ENCODE measurements around the gene AQP11.
"Not testable (repeated sequence)": the region's sequence is repeated elsewhere in the genome, so short reads cannot be mapped to it uniquely, and the experiment has no call there.

The AQP11 gene, protein sequence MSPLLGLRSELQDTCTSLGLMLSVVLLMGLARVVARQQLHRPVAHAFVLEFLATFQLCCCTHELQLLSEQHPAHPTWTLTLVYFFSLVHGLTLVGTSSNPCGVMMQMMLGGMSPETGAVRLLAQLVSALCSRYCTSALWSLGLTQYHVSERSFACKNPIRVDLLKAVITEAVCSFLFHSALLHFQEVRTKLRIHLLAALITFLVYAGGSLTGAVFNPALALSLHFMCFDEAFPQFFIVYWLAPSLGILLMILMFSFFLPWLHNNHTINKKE

DNA sequence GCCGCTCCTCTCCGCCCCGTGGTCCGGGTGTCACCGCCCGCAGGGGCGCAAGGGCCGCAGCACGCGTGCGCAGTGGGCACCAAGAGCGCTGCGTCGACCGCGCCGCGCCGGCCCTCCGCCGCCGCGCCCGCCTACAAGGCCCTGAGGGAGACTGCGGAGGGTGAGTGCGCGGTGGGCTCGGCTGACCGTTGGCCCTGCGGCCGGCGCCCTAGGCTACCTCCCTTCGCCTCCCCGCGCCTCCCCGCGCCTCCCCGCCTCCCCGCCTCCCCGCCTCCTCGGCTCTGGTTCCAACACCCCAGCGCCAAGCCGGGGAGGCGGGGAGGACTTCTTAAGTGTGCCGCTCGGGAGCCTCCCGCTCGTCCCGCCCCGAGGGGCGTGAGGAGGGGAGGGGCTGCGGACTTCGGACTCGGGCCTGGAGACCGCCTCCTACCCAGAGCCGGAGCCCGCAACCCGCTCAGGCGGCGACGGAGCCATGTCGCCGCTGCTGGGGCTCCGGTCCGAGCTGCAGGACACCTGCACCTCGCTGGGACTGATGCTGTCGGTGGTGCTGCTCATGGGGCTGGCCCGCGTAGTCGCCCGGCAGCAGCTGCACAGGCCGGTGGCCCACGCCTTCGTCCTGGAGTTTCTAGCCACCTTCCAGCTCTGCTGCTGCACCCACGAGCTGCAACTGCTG lies at the start of gene AQP11:
Gene AQP11, plus strand, starts transcription at position 433 of the 673 bp plus-strand sequence. Its CDS starts 40 bp downstream, at position 473.
- DNase-seq = peak; percentile 70

DNA sequence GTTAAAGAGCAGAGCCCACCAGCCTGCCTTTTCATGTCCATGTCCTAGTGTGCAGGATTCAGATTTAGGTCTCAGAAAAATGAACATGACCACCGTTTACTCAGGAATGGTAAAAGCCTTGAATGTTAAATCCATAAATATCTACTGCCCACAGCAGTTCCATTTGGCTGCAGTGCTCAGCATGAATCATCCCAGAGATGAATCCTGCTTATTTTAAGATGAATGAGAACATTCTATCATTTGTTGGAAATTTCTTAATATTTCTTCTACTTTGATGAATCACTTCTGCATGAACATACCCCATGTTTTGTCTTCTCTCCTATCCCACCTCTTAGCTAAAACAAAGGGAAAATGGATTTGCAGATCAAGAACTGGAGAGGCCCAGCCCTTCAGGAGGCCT lies 47.5 kb upstream of the AQP11 start:
- no peak for DNase-seq

DNA sequence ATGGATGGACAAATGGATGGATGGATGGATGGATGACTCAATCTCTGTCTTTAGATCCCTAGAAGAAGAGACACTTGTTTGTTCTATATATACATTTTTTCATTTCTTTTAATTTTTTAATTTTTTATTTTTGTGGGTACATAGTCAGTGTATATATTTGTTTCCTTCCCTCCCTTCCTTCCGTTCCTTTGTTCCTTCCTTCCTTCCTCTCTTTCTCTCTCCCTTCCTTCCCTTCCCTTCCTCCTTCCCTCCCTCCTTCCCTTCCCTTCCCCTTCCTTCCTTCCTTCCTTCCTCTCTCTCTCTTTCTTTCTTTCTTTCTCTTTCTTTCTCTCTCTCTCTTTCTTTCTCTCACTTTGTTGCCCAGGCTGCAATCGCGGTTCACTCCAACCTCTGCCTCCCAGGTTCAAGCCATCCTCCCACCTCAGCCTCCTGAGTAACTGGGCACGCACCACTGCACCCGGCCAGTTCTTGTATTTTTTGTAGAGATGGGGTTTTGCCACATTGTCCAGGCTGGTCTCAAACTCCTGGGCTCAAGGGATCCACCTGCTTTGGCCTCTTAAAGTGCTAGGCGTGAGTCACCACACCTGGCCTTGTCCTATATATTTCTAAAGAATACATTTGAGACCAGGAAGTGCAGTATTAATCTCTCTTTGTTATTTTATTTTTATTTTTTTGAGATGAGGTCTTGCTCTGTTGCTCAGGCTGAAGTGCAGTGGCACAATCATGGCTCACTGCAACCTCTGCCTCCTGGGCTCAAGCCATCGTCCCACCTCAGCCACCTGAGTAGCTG lies 42.5 kb upstream of the AQP11 start:
- DNase-seq = no peak

DNA sequence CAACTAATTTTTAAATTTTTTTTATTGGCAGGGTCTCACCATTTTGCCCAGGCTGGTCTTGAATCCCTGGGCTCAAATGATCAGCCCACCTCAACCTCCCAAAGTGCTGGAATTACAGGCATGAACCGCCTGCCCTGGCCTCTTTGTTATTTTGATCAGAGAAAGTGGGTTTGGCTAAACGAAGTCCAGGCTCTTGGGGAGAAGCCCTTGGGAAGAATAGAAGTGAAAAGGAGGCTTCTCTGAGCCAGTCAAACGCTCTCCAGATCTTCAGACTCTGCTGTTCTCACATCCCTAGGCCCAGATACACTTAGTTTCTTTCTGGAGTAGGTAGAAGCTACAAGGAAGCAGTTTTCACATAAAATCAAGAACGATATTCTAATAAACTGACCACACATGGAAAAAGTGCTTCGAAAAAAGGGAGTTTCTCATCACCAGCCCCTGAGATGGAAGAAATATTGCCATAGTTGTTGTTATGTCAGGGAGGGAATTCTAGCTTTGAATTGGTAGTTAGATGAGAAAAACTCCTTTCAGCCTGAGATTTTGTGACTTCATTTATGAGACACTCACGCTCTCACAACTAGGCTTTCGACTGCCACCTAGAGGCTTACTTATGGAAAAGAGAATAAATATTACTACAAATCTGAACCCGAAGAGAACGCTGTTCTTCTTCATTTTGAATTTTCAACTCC lies 41.7 kb upstream of the AQP11 start:
- peak; percentile 51 for DNase-seq

DNA sequence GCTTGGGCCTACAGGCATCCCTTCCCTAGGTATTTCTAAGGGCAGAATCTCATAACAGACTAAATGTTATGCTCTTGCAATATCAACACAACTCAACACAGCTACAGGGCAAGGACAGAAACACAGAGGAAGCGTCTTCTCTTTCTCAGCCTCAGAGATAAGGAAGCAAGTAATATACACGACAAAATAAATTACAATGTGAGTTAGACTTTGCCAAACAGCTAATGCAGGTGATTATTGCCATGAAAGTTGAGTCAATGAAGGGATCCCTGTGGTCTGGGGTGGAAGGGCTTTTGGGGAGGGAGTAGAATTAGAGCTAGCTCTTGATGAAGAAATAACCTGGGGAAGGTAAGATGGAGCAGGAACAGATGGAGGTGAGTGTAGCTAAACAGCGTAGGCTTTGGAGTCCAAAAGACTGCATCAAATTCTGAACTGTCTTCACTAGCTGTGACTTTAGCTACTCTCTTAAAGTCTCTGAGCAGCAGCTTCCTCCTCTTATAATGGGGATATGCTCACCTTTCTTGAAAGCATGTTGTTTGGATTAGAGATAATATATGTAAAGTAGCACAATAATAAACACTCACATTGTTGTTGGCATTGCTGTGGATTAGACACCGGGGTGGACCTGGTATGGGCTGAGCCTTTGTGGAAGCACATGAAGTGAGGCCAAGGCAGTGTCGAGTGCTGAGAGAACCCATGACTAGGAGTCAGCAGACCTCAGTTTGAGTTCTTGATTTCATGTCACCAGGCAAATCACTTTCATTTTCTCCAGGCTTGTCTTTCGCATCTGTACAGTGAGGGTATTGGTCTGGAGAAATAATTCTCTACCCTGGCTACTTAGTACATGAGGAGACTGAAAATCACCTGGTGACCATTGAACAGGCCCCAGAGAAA lies 41.0 kb upstream of the AQP11 start:
- no peak for DNase-seq

DNA sequence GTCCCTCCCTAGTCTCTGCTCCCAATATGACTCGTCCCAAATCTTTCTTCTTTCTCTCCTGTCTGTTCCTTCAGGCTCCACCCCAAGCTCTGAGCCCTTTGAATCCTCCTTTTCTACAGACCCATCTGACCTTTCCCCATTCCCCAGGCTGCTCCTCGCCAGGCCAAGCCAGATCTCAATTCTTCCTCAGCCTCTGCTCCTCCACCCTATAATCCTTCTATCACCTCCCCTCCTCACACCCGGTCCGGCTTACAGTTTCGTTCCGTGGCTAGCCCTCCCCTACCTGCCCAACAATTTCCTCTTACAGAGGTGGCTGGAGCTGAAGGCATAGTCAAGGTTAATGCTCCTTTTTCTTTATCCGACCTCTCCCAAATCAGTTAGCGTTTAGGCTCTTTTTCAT lies 38.3 kb upstream of the AQP11 start:
- not testable (repeated sequence) for DNase-seq

DNA sequence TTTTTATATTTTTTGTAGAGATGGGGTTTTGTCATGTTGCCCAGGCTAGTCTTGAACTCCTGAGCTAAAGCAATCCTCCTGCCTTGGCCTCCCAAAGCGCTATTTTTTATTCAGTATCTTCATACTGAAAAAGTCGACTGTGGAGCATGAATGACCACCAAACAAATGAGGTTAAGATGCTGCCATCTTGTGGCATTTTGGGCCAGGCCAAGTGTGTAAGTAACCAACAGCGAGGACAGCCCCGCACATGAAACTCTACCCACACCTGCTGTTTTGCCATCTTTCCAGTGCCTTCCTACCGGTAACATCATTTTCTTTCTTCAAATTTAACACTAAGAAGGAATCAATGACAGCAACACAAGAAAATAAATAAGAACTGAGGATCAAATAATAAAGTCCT lies 32.2 kb upstream of the AQP11 start:
- DNase-seq = no peak

DNA sequence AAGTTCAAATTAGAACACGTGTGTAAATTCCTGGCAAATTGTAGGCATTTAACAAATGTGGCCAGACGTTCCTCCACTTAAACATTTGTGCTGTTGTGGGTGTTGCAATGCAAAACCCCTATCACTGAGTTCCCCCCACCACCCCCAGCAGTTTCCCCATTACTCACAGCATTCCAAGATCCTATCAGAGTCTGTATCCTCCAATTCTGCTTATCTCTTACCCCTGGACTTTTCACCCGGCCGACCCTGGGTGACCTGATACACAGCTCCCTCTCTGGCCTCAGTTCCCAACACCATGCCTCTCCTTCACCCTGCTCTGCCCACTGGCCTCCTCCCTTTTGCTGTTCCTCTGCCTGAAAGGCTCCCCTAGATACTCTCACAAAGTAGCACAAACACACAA lies 31.4 kb upstream of the AQP11 start:
- no peak for DNase-seq

DNA sequence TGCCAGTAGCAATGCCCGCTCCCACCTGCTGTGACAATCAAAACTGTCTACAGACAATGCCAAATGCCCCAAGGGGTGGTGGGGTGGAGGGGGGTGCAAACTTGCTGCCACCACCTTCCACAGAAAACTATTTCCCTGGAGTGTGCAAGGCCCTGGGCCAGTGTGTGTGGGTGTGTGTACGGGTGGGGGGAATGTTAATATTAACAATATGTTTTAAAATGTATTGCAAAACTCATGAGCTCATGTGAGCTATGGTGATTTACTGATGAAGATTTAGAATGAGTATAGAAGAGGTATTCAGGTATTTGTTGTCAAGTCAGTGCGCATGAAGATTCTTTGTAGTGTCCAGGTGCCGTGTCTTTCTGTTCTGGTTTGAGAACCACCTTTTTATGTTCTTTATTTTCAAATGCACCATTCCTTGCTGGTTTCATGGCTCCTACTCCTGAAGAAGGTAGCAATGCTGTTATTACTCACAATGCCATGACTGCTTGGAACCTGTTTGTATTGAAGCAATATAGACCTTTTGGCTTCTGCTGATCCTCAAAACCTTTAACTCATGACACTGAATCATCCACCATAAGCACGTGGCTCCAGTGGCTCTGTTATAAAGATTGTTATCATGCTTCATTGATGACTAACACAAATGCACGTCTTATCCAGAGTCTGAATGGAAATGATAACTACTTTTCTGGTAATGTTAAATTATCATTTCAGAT lies 29.9 kb upstream of the AQP11 start:
- no peak for DNase-seq

DNA sequence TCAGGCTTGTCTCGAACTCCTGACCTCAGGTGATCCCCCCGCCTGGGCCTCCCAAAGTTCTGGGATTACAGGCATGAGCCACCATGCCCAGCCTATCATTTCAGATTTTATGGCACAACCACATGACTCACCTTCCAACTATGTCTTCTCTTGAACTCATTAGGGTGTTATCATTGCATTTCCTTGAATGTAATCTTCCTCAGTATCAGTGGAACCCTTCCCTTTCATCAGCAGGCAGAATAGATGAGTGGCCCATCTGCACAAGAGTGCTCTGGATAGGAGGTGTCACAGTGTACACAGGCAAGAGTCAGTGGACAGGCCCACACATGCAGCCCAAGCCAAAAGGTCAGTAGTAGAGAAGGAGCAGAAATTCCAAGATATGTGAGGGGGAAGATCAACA lies 29.1 kb upstream of the AQP11 start:
- DNase-seq = no peak

DNA sequence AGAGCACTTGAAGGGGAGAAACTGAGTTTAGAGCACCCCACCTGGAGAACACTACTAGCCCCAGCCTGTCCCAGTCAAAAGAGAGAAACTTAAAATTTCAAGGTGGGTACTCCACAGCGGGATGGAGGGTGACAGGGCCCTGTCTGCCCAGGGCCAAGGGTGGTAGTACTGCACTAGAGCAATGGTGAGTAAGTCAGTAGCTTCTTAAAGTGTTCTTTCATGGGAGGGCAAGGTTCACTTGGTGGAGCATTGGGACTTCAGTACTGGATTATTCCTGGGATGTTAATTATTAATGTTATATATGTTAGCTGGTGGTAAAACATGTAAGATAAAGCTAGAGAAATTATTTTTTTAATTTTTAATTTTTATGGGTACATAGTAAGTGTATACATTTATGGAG lies 28.5 kb upstream of the AQP11 start:
- no peak for DNase-seq

DNA sequence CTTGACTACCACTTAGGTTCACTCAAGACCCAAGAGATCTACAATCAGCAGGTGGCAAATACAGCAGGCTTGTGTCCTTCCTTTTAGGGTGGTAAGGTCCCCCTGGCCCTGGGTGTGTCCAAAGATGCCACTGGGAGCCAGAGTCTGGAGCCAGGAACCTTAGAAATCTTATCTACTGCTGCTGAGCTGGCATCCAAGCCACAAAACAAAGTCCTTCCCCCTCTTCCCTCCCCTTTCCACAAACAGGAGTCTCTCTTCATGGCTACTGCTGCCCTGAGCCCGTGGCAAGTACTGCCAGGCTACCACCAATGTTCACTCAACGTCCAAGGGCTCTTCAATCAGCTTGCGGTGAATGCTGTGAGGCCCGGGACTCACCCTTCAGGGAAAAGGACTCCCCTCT lies 21.4 kb upstream of the AQP11 start:
- no peak for DNase-seq

DNA sequence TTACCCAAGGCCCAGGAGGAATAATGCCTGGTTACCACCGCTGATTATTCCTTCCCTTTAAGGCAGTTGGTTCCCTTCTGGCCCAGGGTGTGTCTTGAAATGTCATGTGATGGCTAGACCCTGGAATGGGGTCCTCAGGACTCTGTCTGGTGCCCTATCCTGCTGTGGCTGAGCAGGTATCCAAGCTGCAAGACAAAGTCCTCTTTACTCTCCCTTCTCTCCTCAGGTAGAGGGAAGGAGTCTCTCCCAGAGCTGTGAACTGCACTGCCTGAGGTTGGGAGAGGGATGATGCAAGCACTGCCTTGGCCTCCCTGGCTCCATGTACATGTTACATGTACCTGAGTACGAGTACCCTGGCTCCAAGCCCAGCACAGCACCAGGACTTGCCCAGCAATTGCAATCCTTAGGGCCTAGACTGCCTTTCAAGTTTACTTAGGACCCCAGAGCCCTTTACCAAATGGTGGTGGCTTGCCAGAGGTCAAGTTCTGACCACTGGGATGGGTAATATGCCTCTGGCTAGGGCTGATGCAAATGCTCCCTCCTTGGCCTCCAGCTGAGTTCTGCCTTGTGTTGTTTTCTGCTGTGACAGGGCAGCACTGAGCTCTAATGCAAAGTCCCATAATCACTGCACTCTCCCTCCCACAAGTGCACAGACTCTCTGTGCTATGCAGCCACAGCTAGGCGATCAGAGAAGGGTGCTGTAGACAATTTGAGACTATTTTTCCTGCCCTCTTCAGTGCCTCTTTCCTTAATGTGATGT lies 20.7 kb upstream of the AQP11 start:
- DNase-seq = no peak

DNA sequence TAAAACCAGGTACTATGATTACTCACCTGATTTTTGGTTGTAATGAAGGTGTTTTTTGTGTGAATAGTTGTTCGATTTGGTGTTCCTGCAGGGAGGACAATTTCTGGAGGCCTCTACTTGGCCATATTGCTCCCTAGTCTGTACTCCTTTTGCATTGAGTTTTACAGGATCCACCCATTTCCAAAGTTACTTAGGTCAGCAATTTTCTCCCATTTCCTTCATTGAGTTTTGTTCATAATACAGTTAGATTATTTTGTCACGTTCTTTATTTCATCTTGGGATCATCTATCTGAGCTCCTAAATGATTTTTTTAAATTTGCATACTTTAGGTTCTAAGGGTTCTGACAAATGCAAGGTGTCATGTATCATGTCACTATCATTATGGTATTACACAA lies 20.1 kb upstream of the AQP11 start:
- no peak for DNase-seq

DNA sequence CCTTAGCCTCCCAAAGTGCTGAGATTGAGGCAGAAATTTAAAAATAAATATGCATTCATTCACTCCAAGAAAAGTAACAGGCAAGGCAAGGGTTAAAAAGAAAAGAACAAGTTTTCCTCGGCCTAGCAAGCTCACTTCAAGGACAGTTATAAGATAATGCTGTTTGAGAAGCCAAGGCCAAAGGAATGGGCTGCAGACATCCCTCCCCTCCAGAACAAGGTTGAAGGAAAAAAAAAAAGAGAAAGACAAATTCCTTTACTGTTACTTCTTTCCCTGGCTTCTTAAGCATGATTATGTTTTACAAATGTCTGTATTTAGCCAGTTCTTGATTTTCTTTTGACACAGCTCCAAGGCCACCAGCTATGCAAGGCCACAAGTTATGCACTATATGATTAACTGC lies 18.9 kb upstream of the AQP11 start:
- DNase-seq = not testable (repeated sequence)

DNA sequence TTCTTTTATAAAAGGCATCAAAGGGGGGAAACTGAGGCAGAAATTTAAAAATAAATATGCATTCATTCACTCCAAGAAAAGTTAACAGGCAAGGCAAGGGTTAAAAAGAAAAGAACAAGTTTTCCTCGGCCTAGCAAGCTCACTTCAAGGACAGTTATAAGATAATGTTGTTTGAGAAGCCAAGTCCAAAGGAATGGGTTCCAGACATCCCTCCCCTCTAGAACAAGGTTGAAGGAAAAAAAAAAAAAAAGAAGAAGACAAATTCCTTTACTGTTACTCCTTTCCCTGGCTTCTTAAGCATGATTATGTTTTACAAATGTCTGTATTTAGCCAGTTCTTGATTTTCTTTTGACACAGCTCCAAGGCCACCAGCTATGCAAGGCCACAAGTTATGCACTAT lies 14.3 kb upstream of the AQP11 start:
- DNase-seq = not testable (repeated sequence)

DNA sequence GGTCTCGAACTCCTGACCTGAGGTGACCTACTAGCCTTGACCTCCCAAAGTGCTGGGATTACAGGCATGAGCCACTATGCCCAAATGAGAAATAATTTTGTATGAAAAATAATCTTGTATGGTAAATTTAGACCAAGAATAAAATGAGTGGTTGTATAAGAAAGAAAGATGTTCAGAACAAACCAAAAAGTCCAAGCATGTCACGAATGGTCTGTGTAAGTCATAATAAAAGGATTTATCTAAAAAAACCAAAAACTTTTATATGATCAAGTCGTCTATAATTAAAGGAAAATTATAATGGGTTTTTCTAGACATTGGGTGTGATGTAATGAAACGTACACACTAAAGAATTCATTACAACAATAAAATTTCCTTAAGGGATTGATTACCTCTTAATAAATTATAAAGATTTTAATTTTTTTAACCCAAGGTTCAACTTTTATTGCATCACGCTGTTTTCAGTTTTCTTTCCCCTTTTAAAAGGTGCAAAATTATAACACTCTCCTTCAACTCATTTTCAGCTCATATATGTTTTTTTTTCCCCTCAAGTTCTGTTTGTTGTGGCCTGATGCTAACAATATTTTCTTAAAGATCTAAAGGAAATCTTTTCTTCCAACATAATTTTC lies 8.9 kb upstream of the AQP11 start:
- no peak for DNase-seq

DNA sequence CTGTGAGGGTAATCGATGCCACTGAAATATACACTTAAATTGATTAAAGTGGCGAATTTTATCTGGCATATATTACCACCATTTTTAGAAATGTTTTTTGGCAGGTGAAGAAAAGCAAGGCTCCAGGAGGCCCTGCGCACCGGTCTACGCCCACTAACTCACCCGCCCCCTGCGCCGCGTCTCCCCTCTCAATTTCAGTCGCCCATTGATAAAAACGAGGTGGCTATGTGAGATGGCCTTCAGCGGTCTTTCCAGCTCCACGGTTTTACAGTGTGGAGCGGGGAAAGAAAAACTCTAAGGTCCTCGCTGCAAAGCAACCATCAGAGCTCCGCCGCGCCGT lies 602 bp upstream of the AQP11 start:
- no peak for DNase-seq

DNA sequence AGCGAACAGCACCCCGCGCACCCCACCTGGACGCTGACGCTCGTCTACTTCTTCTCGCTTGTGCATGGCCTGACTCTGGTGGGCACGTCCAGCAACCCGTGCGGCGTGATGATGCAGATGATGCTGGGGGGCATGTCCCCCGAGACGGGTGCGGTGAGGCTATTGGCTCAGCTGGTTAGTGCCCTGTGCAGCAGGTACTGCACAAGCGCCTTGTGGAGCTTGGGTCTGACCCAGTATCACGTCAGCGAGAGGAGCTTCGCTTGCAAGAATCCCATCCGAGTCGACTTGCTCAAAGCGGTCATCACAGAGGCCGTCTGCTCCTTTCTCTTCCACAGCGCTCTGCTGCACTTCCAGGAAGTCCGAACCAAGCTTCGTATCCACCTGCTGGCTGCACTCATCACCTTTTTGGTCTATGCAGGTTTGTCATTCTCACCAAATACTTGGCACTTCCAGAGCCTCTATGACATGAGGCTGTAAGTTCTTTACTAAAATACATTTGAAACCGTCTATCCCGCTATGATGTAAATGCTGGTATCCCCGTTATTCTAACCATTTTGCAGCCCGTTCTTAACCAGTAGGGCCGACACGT lies 535 bp downstream of the AQP11 start:
- DNase-seq = no peak

DNA sequence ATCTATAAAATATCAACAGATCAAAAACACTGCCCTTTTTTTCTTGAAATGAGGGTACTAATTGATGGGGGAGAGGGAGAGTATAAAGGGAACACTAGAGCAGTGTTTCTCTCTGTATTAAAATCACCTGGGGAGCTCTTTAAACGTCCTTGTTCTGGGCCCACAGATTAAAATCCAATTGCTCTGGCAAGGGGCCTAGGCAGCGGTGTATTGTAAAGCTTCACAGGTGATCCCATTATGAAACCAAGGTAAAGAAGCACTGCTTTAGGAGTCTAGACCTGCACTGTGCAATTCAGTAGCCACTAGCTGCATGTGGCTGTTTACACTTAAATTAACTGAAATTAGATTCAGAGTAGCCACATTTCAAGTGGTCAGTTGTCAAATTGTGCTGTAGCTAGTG lies 3.0 kb downstream of the AQP11 start:
- no peak for DNase-seq
